Fibroblast of lung (primary cell): ENCODE results near the gene ACSS1. TPM values are rescaled to one million over a fixed set of nuclear protein-coding genes. Genes with fewer than 3 reads are reported as not detected.

Experiments used
- DNase-seq, 2 donors: peaks; one replicate each; pipeline versions ENCODE4 v3.0.0 to v3.0.0-alpha.2; 2010; ENCODE audit warnings: low read depth in 2 of 2
- H2AFZ ChIP-seq: 2 replicates; pipeline ENCODE4 v1.5.1; 2012; ENCODE audit warnings: low read length, control low read depth, inconsistent platforms
- H3K27ac ChIP-seq: 2 replicates; pipeline ENCODE4 v1.5.1; 2011; ENCODE audit warnings: low read length, control low read depth; ENCODE audit not compliant: insufficient read depth
- H3K27me3 ChIP-seq: 2 replicates; pipeline ENCODE4 v1.5.1; 2011; ENCODE audit warnings: mild to moderate bottlenecking, low read length; ENCODE audit not compliant: control insufficient read depth, insufficient read depth
- H3K36me3 ChIP-seq: 2 replicates; pipeline ENCODE4 v1.5.1; 2011; ENCODE audit warnings: low read length; ENCODE audit not compliant: control insufficient read depth, insufficient read depth
- H3K4me1 ChIP-seq: 2 replicates; pipeline ENCODE4 v1.5.1; 2011; ENCODE audit warnings: low read length; ENCODE audit not compliant: control insufficient read depth, insufficient read depth; ENCODE audit errors: extremely low read depth
- H3K4me2 ChIP-seq: 2 replicates; pipeline ENCODE4 v1.5.1; 2011; ENCODE audit warnings: low read length, control low read depth; ENCODE audit not compliant: insufficient read depth; ENCODE audit errors: extremely low read depth
- H3K4me3 ChIP-seq, 4 experiments: fragments of 200-600 bp in 1 of 4; sonication (generic) in 1 of 4; replicated peaks in 1 of 4; 2 replicates each; pipeline ENCODE4 v1.5.1; 2011 to 2016; ENCODE audit warnings: low read length in 4 of 4, low read depth in 3 of 4, mild to moderate bottlenecking in 3 of 4, control low read depth in 2 of 4, inconsistent platforms in 1 of 4, mixed read lengths in 1 of 4; ENCODE audit not compliant: insufficient read depth in 1 of 4; ENCODE audit errors: control extremely low read depth in 1 of 4
- H3K79me2 ChIP-seq: 2 replicates; pipeline ENCODE4 v1.5.1; 2012; ENCODE audit warnings: mild to moderate bottlenecking, low read length, inconsistent platforms; ENCODE audit not compliant: control insufficient read depth, insufficient read depth
- H3K9ac ChIP-seq: 2 replicates; pipeline ENCODE4 v1.5.1; 2011; ENCODE audit warnings: mild to moderate bottlenecking, low read length, control low read depth; ENCODE audit not compliant: insufficient read depth
- H3K9me3 ChIP-seq: 2 replicates; pipeline ENCODE4 v1.5.1; 2012; ENCODE audit warnings: low read depth, low read length; ENCODE audit not compliant: control insufficient read depth, insufficient read depth
- H4K20me1 ChIP-seq: 2 replicates; pipeline ENCODE4 v1.5.1; 2011; ENCODE audit warnings: low read length; ENCODE audit not compliant: control insufficient read depth, insufficient read depth; ENCODE audit errors: extremely low read depth
- EZH2 ChIP-seq: IDR thresholded peaks from 2 replicates; pipeline ENCODE4 v1.5.1; 2012; ENCODE audit warnings: low read length, control low read depth, mild to moderate bottlenecking; ENCODE audit errors: missing control alignments
- polyA plus RNA-seq, 2 donors: library from polyadenylated mRNA; depleted of rRNA in 1 of 2; stranded (reverse) in 1 of 2; unstranded in 1 of 2; fragments of >200 nt; gene quantifications; 2 replicates each; pipeline ENCODE4 v1.2.1, GENCODE V29; 2011 to 2012; ENCODE audit warnings: missing spikeins in 1 of 2
- total RNA-seq: library from RNA; depleted of rRNA; stranded (reverse); fragments of >200 nt; gene quantifications from 2 replicates; pipeline ENCODE4 v1.2.1, GENCODE V29; 2014
- TF ChIP-seq, protein P1 (sequence below), 2 donors: IDR thresholded peaks in 1 of 2; conservative IDR thresholded peaks in 1 of 2; 1 replicate in 1 of 2; 2 replicates in 1 of 2; pipeline ENCODE4 v1.5.1; 2011 to 2012; ENCODE audit warnings: low read length in 2 of 2, control low read depth in 1 of 2, inconsistent platforms in 1 of 2, low read depth in 1 of 2, mild to moderate bottlenecking in 1 of 2

Gene ACSS1
- total and polyA plus RNA-seq, 2 donors (not counting 1 experiment from before 2014, with no cell fraction given) = 1.3 to 3.4 TPM

DNA sequence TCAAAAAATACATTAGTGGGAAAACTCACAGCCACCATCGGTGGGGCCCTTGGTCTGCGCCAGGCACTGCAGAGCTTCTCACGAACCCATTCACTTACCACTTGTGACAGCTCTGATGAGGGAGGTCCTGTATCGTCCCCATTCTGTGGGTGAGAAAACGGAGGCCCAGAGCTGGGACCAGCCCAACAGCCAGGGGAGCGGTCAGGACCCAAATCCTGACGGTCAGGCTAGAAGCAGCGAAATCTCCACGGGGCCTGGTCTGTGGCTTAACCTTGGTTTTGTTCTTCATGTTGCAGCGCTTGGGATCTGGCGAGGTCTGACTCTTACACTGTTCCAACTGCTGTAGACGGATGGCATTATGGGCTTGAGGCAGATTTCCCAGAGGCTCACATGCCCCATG, 31.7 kb upstream of the ACSS1 start:
- TF ChIP-seq, protein P1, sequence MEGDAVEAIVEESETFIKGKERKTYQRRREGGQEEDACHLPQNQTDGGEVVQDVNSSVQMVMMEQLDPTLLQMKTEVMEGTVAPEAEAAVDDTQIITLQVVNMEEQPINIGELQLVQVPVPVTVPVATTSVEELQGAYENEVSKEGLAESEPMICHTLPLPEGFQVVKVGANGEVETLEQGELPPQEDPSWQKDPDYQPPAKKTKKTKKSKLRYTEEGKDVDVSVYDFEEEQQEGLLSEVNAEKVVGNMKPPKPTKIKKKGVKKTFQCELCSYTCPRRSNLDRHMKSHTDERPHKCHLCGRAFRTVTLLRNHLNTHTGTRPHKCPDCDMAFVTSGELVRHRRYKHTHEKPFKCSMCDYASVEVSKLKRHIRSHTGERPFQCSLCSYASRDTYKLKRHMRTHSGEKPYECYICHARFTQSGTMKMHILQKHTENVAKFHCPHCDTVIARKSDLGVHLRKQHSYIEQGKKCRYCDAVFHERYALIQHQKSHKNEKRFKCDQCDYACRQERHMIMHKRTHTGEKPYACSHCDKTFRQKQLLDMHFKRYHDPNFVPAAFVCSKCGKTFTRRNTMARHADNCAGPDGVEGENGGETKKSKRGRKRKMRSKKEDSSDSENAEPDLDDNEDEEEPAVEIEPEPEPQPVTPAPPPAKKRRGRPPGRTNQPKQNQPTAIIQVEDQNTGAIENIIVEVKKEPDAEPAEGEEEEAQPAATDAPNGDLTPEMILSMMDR (conservative IDR thresholded peaks at IDR 0.05 in 1 of 2, IDR thresholded peaks at IDR 0.05 in 1 of 2; ENCODE audit: low read depth in 1 of 2, low read length in 2 of 2) = no peak
- TF ChIP-seq EZH2 = no peak
- Histone ChIP-seq H3K9ac (no peak overlapping the region), H3K36me3 (no peaks in the 10 kb centered on the region), H3K27ac (no peak overlapping the region), H3K9me3 (no peaks in the 10 kb centered on the region), H3K4me2 (no peak overlapping the region), H2AFZ (no peak overlapping the region), H4K20me1 (no peaks in the 10 kb centered on the region), H3K4me3 (no peak overlapping the region), H3K27me3 (peaks cover 19% of the 10 kb centered on the region), H3K4me1 (no peaks in the 10 kb centered on the region), H3K79me2 (no peaks in the 10 kb centered on the region)
- no peak for DNase-seq

DNA sequence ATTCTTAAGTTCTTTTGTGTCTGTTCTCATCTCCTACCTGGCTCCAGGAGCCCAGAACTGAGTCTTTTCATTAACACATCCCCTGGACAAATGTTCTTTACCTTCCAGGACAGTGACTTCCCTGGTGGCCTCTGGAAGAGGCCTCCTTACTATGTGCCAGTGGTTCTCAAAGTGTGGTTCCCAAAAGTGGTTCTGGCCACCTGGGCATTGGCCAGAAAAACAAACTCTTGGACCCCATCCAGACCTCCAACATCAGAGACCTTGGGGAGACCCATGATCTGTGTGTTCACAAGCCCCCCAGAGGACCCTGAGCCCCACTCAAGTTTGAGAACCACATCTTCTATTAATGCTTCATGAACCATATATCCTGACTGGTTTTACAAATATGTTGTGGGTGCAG, 31.2 kb upstream of the ACSS1 start:
- Histone ChIP-seq H3K4me3 (no peak overlapping the region), H3K9ac (no peak overlapping the region), H3K27ac (no peak overlapping the region), H3K9me3 (no peaks in the 10 kb centered on the region), H3K36me3 (no peaks in the 10 kb centered on the region), H3K4me1 (no peaks in the 10 kb centered on the region), H3K27me3 (peaks cover 25% of the 10 kb centered on the region), H2AFZ (no peak overlapping the region), H3K79me2 (no peaks in the 10 kb centered on the region), H3K4me2 (no peak overlapping the region), H4K20me1 (no peaks in the 10 kb centered on the region)
- DNase-seq = no peak
- TF ChIP-seq, protein P1 (conservative IDR thresholded peaks at IDR 0.05 in 1 of 2, IDR thresholded peaks at IDR 0.05 in 1 of 2; ENCODE audit: low read depth in 1 of 2, low read length in 2 of 2) = no peak
- no peak for TF ChIP-seq EZH2

DNA sequence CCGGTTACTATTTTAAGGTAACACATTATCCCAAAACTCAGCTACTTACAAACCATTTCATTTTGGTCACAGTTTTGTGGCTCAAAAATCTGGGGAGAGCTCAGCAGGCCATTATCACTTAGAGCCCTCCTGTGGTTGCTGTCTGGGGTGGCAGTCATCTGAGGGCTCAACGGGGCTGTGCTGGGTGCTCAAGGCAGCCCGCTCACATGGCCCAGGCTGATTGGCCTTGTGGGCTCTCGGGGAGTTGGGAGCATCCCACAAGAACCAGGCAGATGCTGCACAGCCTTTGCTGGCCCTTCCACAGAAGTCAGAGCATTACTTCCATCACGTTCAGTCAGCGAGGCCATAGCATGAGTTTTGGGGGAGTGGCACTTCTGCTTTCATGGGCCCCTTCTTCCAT, 30.3 kb upstream of the ACSS1 start:
- Histone ChIP-seq H3K36me3 (no peaks in the 10 kb centered on the region), H3K4me1 (no peaks in the 10 kb centered on the region), H2AFZ (no peak overlapping the region), H3K9ac (no peak overlapping the region), H3K4me3 (no peak overlapping the region), H3K4me2 (no peak overlapping the region), H4K20me1 (no peaks in the 10 kb centered on the region), H3K9me3 (no peaks in the 10 kb centered on the region), H3K27ac (no peak overlapping the region), H3K27me3 (peaks cover 33% of the 10 kb centered on the region), H3K79me2 (no peaks in the 10 kb centered on the region)
- DNase-seq = no peak
- TF ChIP-seq, protein P1 (conservative IDR thresholded peaks at IDR 0.05 in 1 of 2, IDR thresholded peaks at IDR 0.05 in 1 of 2; ENCODE audit: low read depth in 1 of 2, low read length in 2 of 2) = no peak
- TF ChIP-seq EZH2 = no peak
